Caco-2 (cell line): ENCODE data around the gene MAD1L1. TPM values are rescaled to one million over a fixed set of nuclear protein-coding genes. Genes with fewer than 3 reads are reported as not detected.

Experiments
- BruUV-seq: library from RNA; stranded (reverse); fragments of 400-500 nt; replicated peaks from 2 replicates; lab custom pipeline; 2021; lab: Mats Ljungman, UMichigan
- CTCF ChIA-PET: fragments of 300-600 bp; sonication (Branson Sonifier 250); formaldehyde crosslinking; loops from one replicate; lab custom pipeline; 2022; ENCODE audit warnings: antibody characterized with exemption; lab: Charles Lee
- POLR2A ChIA-PET: fragments of 300-600 bp; sonication (Branson Sonifier 250); formaldehyde crosslinking; loops from one replicate; lab custom pipeline; 2022; ENCODE audit warnings: antibody characterized with exemption; lab: Charles Lee
- DNase-seq, 2 experiments: peaks; one replicate each; pipeline versions ENCODE4 v3.0.0 to v3.0.0-alpha.2; 2020 to 2022
- H3K27me3 ChIP-seq: replicated peaks from 2 replicates; pipeline ENCODE4 v1.6.0; 2011; ENCODE audit warnings: low read length; ENCODE audit not compliant: control insufficient read depth, insufficient read depth
- H3K36me3 ChIP-seq: 2 replicates; pipeline ENCODE4 v1.5.1; 2011; ENCODE audit warnings: low read length; ENCODE audit not compliant: control insufficient read depth, insufficient read depth
- H3K4me1 ChIP-seq: fragments of 250-450 bp; sonication (Bioruptor Pico); 2 replicates; pipeline ENCODE4 v1.5.1; 2020; ENCODE audit warnings: mild to moderate bottlenecking
- H3K4me3 ChIP-seq: 2 replicates; pipeline ENCODE4 v1.5.1; 2011; ENCODE audit warnings: low read depth, mild to moderate bottlenecking, control low read depth, low read length
- H3K9me3 ChIP-seq: fragments of 250-450 bp; sonication (Bioruptor Pico); 2 replicates; pipeline ENCODE4 v1.5.1; 2020; ENCODE audit warnings: mild to moderate bottlenecking, moderate library complexity
- H3K27ac Mint-ChIP-seq: one replicate; pipeline ENCODE4 v1.8.0; 2022; ENCODE audit warnings: mixed read lengths; ENCODE audit not compliant: unreplicated experiment
- H3K27me3 Mint-ChIP-seq: one replicate; pipeline ENCODE4 v1.8.0; 2022; ENCODE audit warnings: mixed read lengths; ENCODE audit not compliant: insufficient read depth, unreplicated experiment
- H3K36me3 Mint-ChIP-seq: one replicate; pipeline ENCODE4 v1.8.0; 2022; ENCODE audit warnings: mild to moderate bottlenecking, mixed read lengths; ENCODE audit not compliant: insufficient read depth, unreplicated experiment
- H3K4me1 Mint-ChIP-seq: one replicate; pipeline ENCODE4 v1.8.0; 2022; ENCODE audit warnings: low read depth, mixed read lengths; ENCODE audit not compliant: unreplicated experiment
- H3K4me3 Mint-ChIP-seq: one replicate; pipeline ENCODE4 v1.8.0; 2022; ENCODE audit warnings: mild to moderate bottlenecking, moderate library complexity, mixed read lengths; ENCODE audit not compliant: unreplicated experiment
- H3K9me3 Mint-ChIP-seq: one replicate; pipeline ENCODE4 v1.8.0; 2022; ENCODE audit warnings: mixed read lengths; ENCODE audit not compliant: unreplicated experiment
- intact Hi-C: fragments of 100-400 bp; cut with micrococcal nuclease; formaldehyde crosslinking; loops from one replicate; pipeline ENCODE4 v1.10.0; 2022; ENCODE audit not compliant: unreplicated experiment
- total RNA-seq: library from RNA; stranded (reverse); gene quantifications from 2 replicates; pipeline ENCODE4 v1.2.3, GENCODE V29; 2022
- TF ChIP-seq, protein P1 (sequence below), 2 experiments: fragments of 200-600 bp in 1 of 2; IDR thresholded peaks; 1 replicate in 1 of 2; 2 replicates in 1 of 2; pipeline versions ENCODE4 v1.5.1 to v1.8.0; 2011 to 2022; ENCODE audit warnings: antibody characterized with exemption in 1 of 2, control low read depth in 1 of 2, inconsistent platforms in 1 of 2, low read depth in 1 of 2, low read length in 1 of 2, mild to moderate bottlenecking in 1 of 2, moderate library complexity in 1 of 2; ENCODE audit not compliant: insufficient read depth in 1 of 2, severe bottlenecking in 1 of 2, unreplicated experiment in 1 of 2

MAD1L1 gene
- total RNA-seq, 1 experiment from 2014 or later, result 58.6 TPM

DNA sequence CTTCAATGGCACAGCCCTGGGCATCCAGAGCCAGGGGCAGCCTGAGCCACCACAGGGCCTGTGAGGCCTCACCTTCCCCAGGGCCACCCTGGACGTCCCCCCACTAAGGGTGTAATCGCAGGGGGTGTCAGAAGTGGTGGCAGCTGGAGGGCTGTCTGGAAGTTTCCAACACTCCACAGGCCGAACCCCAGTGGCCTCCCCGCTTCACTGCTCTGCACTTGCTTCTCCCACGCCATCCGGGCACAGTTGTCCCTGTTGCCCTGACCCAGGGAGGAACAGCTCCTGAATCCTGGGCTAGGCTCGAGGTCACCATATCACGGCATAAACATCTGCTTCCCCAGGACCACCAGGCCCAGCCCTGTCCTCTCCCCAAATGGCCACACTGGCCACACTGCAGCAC lies 276.6 kb downstream of the MAD1L1 start:
- Mint-ChIP-seq H3K36me3 (peaks cover 20% of the 10 kb centered on the region), H3K27ac (no peak overlapping the region), H3K4me1 (peaks cover 13% of the 10 kb centered on the region), H3K9me3 (no peaks in the 10 kb centered on the region), H3K27me3 (no peaks in the 10 kb centered on the region), H3K4me3 (no peak overlapping the region)
- DNase-seq, result no peak
- BruUV-seq, result no TSS peak
- POLR2A ChIA-PET, result no interaction called here
- CTCF ChIA-PET, result no interaction called here
- Histone ChIP-seq H3K9me3 (no peaks in the 10 kb centered on the region), H3K4me3 (no peak overlapping the region), H3K36me3 (no peaks in the 10 kb centered on the region; the same call in none of the 2 replicates), H3K27me3 (no peaks in the 10 kb centered on the region), H3K4me1 (no peaks in the 10 kb centered on the region)
- TF ChIP-seq, protein P1, sequence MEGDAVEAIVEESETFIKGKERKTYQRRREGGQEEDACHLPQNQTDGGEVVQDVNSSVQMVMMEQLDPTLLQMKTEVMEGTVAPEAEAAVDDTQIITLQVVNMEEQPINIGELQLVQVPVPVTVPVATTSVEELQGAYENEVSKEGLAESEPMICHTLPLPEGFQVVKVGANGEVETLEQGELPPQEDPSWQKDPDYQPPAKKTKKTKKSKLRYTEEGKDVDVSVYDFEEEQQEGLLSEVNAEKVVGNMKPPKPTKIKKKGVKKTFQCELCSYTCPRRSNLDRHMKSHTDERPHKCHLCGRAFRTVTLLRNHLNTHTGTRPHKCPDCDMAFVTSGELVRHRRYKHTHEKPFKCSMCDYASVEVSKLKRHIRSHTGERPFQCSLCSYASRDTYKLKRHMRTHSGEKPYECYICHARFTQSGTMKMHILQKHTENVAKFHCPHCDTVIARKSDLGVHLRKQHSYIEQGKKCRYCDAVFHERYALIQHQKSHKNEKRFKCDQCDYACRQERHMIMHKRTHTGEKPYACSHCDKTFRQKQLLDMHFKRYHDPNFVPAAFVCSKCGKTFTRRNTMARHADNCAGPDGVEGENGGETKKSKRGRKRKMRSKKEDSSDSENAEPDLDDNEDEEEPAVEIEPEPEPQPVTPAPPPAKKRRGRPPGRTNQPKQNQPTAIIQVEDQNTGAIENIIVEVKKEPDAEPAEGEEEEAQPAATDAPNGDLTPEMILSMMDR (IDR thresholded peaks at IDR 0.05; ENCODE audit: insufficient read depth in 1 of 2, low read depth in 1 of 2, low read length in 1 of 2, severe bottlenecking in 1 of 2, unreplicated experiment in 1 of 2), result no peak
- intact Hi-C loops, result no loop called here

DNA sequence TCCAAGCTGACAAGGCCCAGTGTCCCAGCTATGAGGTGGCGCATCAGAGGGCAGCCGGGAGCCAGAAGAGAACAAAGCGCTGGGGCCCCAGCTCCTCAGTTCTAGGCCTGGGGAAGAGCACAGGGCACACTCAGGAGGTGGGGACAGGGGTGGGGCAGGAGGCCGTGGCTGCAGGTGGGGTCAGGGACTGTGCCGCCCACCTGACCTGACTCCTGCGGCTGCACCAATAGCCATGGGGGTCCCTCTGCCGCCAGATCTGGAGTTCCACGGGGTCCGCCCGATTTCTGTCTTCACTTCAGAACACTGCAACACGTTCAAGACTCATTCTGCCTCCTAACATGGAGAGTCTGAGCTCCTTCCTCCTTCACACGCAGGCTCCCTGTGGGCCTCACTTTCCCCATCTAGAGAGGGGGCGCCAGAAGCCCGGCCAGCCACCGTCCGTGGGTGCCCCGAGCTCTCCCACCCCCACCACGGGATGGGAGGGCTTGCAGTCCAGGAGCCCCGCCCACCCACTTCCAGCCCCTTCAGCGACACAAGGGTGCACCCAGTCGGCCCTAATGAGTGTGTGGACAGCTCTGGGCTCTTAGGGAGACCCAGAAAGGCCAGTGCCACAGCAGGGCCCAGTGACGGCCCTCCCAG lies 278.3 kb downstream of the MAD1L1 start:
- Mint-ChIP-seq H3K9me3 (no peaks in the 10 kb centered on the region), H3K27me3 (no peaks in the 10 kb centered on the region), H3K27ac (no peak overlapping the region), H3K4me1 (peaks cover 13% of the 10 kb centered on the region), H3K36me3 (peaks cover 23% of the 10 kb centered on the region), H3K4me3 (no peak overlapping the region)
- intact Hi-C loops, result no loop called here
- no peaks in the 10 kb centered on the region for H3K9me3 ChIP-seq
- DNase-seq, result no peak
- H3K4me1 ChIP-seq, result no peaks in the 10 kb centered on the region
- no peaks in the 10 kb centered on the region; the same call in none of the 2 replicates for H3K36me3 ChIP-seq
- no TSS peak for BruUV-seq
- no peaks in the 10 kb centered on the region for H3K27me3 ChIP-seq
- POLR2A ChIA-PET, result no interaction called here
- CTCF ChIA-PET, result no interaction called here
- TF ChIP-seq, protein P1 (IDR thresholded peaks at IDR 0.05; ENCODE audit: insufficient read depth in 1 of 2, low read depth in 1 of 2, low read length in 1 of 2, severe bottlenecking in 1 of 2, unreplicated experiment in 1 of 2), result no peak
- no peak overlapping the region for H3K4me3 ChIP-seq

DNA sequence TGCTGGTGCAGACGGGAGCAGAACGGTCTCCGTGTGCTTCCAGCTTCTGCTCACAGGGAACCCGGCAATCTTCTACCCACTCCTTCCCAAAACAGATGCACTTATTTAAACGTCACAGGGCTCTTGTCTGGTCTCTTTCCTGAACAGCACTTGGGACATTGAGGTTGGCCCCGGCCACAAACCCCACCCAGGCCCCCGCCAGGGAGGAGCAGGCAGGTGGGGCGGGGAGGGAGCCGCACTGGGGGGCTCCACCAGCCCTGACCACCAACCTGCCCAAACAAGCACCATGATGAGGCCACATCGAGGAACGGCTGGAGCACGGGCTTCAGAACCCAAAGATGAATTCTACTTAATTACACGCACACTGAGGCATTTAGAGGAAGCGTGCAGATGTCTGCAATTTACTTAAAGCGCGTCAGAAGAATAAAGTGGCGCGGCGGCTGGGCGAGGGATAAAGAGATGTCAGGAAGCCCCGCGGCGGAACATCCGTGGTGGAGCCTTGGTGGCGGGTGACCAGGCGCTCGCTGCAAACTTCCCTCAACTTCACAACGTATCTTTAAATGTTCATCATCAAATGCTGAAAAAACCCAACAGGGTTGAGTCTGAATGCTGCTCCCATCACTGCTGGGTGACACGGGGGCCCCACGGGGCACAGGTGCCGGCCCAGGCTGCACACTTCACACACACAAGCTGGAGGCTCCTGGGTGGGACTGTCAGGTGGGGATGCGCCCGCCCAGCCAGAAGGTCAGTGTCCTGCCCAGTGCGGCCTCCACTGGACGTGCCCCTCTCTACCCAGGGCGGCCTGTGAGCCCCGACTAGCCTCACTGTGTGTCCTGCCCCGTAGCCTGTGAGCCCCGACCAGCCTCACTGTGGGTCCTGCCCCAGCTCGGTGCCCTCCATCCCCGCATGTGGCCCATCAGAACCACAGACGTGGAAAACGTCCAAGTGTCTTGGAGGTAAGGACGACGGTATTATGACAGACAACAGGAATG lies 279.2 kb downstream of the MAD1L1 start:
- H3K36me3 Mint-ChIP-seq, result peaks cover 25% of the 10 kb centered on the region
- no peak for DNase-seq
- ChIA-PET CTCF (no interaction called here), POLR2A (no interaction called here)
- Histone ChIP-seq H3K27me3 (no peaks in the 10 kb centered on the region), H3K4me1 (no peaks in the 10 kb centered on the region), H3K36me3 (no peaks in the 10 kb centered on the region; the same call in none of the 2 replicates), H3K4me3 (no peak overlapping the region), H3K9me3 (no peaks in the 10 kb centered on the region)
- H3K9me3 Mint-ChIP-seq, result no peaks in the 10 kb centered on the region
- H3K27me3 Mint-ChIP-seq, result no peaks in the 10 kb centered on the region
- H3K4me1 Mint-ChIP-seq, result peaks cover 11% of the 10 kb centered on the region
- intact Hi-C loops, result no loop called here
- no TSS peak for BruUV-seq
- TF ChIP-seq, protein P1 (IDR thresholded peaks at IDR 0.05; ENCODE audit: insufficient read depth in 1 of 2, low read depth in 1 of 2, low read length in 1 of 2, severe bottlenecking in 1 of 2, unreplicated experiment in 1 of 2), result no peak
- no peak overlapping the region for H3K27ac Mint-ChIP-seq
- H3K4me3 Mint-ChIP-seq, result no peak overlapping the region
